GM12874 (cell line): ENCODE measurements around the gene SMYD3.

Experiments used
- CTCF ChIP-seq: IDR thresholded peaks from 2 replicates; pipeline ENCODE4 v1.5.1; 2011; ENCODE audit warnings: low read depth, mild to moderate bottlenecking, control low read depth, low read length, moderate library complexity; ENCODE audit not compliant: insufficient read depth

SMYD3 gene

DNA sequence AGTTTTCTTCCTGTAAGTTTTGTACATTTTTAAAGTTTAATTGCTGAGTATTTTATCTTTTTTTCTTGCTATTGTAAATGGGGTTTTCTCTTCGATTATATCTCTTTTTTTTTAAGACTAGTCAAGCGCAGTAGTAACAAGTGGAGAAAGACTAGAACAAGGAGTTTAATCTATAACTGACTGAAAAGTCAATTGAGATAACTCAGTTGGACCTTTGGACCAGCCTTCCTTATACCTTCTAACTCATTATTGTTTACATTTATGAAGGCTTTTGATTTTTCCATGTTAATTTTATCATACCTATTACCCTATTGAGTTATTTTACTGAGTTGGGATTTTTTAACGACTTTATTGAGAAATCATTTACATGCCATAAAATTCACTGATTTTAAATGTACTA, 81.2 kb downstream of the SMYD3 start:
- TF ChIP-seq CTCF: no peak

GRCh38 chr1:246425139-246425794, 81.8 kb downstream of the SMYD3 start:
- no peak for TF ChIP-seq CTCF

- TF ChIP-seq CTCF: no peak
These were observed 86.8 kb downstream of the SMYD3 start for GRCh38 chr1:246420300-246420699.

- no peak for TF ChIP-seq CTCF
These were observed 88.3 kb downstream of the SMYD3 start for GRCh38 chr1:246418565-246419312.

DNA sequence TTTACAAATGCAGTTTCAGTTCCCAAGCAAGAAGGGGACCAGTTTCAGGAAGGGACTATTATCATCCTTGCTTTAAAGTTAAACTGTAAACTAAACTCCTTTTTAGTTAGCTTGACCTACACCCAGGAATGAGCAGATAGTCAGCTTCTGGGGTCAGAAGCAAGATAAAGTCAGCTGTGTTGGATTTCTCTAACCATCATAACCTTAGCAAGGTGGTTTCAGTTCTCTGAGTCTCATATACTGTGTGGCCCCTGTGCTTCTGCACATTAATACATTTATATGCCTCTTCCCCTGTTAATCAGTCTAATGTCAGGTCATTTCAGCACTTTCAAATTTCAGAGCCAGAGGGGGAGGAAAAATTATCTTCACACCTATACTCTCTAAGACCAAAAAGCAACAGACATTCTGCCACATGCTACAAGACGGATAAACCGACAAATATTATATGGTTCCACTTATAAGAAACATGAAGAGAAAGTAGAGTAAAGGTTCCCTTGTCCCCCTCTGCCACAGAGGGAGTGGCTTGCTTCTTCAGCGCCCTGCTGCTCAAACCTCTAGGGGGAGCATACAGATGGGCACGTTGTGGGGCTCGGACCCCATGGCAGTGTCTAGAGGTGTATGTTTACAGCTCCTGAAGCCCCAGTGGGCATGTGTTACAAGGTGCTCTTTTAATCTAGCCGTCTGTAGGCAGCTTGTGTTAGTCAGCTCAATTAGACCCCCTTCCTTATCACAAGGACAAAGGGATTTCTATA, 89.1 kb downstream of the SMYD3 start:
- no peak for TF ChIP-seq CTCF

DNA sequence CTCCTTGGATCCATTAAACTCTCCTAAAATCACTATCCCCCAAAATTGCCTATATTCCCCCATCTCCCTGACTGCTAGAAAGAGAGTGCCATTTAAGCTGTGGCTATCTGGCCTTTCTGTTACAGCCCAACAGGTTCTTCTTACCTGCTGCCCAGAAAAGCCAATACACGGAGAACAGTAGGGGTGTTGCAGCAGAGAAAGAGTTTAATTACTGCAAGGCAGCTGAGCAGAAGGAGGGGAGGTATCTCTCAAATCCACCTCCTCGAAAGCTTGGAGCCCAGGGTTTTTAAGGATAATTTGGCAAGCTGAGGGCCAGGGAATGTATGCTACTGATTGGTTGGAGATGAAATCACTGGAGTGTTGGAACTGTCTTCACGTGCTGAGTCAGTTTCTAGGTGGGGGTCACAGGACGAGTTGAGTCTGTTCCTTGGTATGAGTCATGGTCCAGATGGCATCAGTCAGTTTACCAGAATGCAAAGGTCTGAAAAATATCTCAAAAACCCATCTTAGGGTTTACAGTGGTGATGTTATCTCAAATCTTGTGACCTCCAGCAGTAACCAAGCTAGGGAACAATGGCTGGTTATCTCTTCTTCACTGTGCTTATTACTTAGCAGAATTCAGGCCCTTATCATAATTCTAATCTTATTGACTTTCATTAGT, 89.8 kb downstream of the SMYD3 start:
- TF ChIP-seq CTCF: no peak

DNA sequence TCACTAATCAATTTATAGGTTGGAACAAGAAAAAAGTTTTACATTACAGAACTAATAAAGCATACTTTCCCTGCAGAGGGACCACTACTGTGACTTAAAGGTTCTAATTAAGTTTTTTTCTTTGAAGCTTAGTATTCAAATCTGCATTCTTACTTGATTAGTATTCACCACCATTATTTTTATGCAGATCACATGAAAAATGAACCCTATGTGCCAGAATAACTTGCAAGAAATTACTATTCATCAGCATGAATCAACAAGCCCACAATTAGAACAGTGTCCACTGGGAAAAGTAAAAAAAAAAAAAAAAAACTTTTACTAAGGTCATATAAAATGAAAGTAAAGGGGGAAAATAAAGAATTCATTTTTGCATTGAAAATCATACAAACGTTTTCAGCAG, 90.8 kb downstream of the SMYD3 start:
- TF ChIP-seq CTCF: no peak
